Hepatocyte (in vitro differentiated cells): ENCODE results near the gene MFSD6L. TPM values are rescaled to one million over a fixed set of nuclear protein-coding genes. Genes with fewer than 3 reads are reported as not detected.

Source experiments
- DNase-seq: peaks from one replicate; pipeline ENCODE4 v3.0.0-alpha.2; 2016; ENCODE audit warnings: low spot score
- H2AFZ ChIP-seq: fragments of 200-600 bp; sonication (generic); 2 replicates; pipeline ENCODE4 v1.6.0; 2016; ENCODE audit warnings: antibody characterized with exemption, mild to moderate bottlenecking
- H3K27ac ChIP-seq: fragments of 200-600 bp; sonication (generic); 2 replicates; pipeline ENCODE4 v1.5.1; 2016; ENCODE audit warnings: mild to moderate bottlenecking
- H3K27me3 ChIP-seq: fragments of 200-600 bp; sonication (generic); 2 replicates; pipeline ENCODE4 v1.6.1; 2016
- H3K36me3 ChIP-seq: fragments of 200-600 bp; sonication (generic); replicated peaks from 2 replicates; pipeline ENCODE4 v1.5.1; 2016; ENCODE audit warnings: low read depth; ENCODE audit not compliant: insufficient read depth
- H3K4me1 ChIP-seq: fragments of 200-600 bp; sonication (generic); 2 replicates; pipeline ENCODE4 v1.5.1; 2016; ENCODE audit warnings: mild to moderate bottlenecking, moderate library complexity; ENCODE audit not compliant: insufficient read depth
- H3K4me2 ChIP-seq: fragments of 200-600 bp; sonication (generic); 2 replicates; pipeline ENCODE4 v1.6.0; 2016
- H3K4me3 ChIP-seq: fragments of 200-600 bp; sonication (generic); 2 replicates; pipeline ENCODE4 v1.5.1; 2016; ENCODE audit warnings: mild to moderate bottlenecking
- H3K79me2 ChIP-seq: fragments of 200-600 bp; sonication (generic); 2 replicates; pipeline ENCODE4 v1.6.0; 2017; ENCODE audit warnings: mild to moderate bottlenecking
- H3K9me2 ChIP-seq: fragments of 200-600 bp; sonication (generic); replicated peaks from 2 replicates; pipeline ENCODE4 v1.6.0; 2017; ENCODE audit warnings: mild to moderate bottlenecking; ENCODE audit not compliant: insufficient read depth
- H3K9me3 ChIP-seq: fragments of 200-600 bp; sonication (generic); 2 replicates; pipeline ENCODE4 v1.5.1; 2016; ENCODE audit warnings: low read depth, mild to moderate bottlenecking
- H4K20me1 ChIP-seq: fragments of 200-600 bp; sonication (generic); 2 replicates; pipeline ENCODE4 v1.6.0; 2016; ENCODE audit warnings: mild to moderate bottlenecking; ENCODE audit not compliant: insufficient read depth, poor library complexity, severe bottlenecking
- EZH2 ChIP-seq: fragments of 200-600 bp; sonication (generic); IDR thresholded peaks from 2 replicates; pipeline ENCODE4 v1.6.1; 2016; ENCODE audit warnings: antibody characterized with exemption, mild to moderate bottlenecking, borderline replicate concordance
- EZH2phosphoT487 ChIP-seq: fragments of 200-600 bp; sonication (generic); IDR thresholded peaks from one replicate; pipeline ENCODE4 v1.6.1; 2018; ENCODE audit warnings: antibody characterized with exemption, mild to moderate bottlenecking, low read depth, moderate library complexity; ENCODE audit not compliant: unreplicated experiment, severe bottlenecking
- WGBS: methylation state at CpG from one replicate; pipeline ENCODE4 v1.1.6; 2016; ENCODE audit warnings: low lambda C conversion rate; ENCODE audit errors: missing lambda C conversion rate; 5-methylcytosine and 5-hydroxymethylcytosine counted together
- polyA plus RNA-seq: library from polyadenylated mRNA; unstranded; fragments of >200 nt; fragmentation: Nextera tagmentation; extraction: Ambion mirVana; gene quantifications from 2 replicates; pipeline ENCODE4 v1.2.1, GENCODE V29; 2016
- total RNA-seq: library from RNA; depleted of rRNA; stranded (reverse); fragments of >200 nt; gene quantifications from 2 replicates; pipeline ENCODE4 v1.2.3, GENCODE V29; 2014
- TF ChIP-seq, protein P1 (sequence below): fragments of 200-600 bp; sonication (generic); IDR thresholded peaks from 2 replicates; pipeline ENCODE4 v1.5.1; 2016; ENCODE audit warnings: antibody characterized with exemption, mild to moderate bottlenecking; ENCODE audit not compliant: poor library complexity

MFSD6L gene
- total and polyA plus RNA-seq, 2 experiments from 2014 or later = 0.34 to 2.2 TPM

DNA sequence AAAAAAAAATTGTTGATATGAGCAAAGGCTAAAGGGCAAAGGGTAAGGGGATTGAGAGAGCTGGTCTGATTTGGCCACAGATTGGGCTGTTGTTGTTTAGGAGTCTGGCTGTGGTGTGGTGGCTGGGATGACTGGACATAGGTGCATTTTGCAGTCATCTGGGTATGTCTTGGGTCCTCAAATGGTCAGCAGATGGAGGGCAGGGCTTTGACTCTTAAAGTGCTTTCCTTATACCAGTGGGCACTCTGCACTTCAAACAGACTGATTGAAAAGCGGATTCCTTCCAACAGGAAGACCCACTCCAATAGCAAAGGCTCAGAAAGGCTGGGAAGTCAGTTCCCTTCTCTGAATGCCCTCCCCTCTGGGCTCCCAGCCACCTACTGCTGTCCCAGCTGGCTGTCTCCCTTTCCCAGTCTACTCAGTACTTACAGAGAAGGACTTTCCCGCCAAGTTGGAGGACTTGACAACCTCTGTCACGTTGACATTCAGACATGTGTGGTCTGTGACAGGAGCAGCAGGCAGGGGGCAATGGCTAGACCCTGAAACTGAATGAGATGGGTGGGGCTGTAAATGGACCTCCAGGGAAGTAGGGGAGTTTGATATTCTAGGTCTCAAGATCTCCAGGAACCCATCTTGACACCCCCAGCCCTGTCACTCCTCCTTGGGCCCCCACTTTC, 19.6 kb upstream of the MFSD6L start:
- H4K20me1 ChIP-seq = no peaks in the 10 kb centered on the region
- H3K4me1 ChIP-seq = no peaks in the 10 kb centered on the region
- H3K4me3 ChIP-seq = no peak overlapping the region
- TF ChIP-seq, protein P1, sequence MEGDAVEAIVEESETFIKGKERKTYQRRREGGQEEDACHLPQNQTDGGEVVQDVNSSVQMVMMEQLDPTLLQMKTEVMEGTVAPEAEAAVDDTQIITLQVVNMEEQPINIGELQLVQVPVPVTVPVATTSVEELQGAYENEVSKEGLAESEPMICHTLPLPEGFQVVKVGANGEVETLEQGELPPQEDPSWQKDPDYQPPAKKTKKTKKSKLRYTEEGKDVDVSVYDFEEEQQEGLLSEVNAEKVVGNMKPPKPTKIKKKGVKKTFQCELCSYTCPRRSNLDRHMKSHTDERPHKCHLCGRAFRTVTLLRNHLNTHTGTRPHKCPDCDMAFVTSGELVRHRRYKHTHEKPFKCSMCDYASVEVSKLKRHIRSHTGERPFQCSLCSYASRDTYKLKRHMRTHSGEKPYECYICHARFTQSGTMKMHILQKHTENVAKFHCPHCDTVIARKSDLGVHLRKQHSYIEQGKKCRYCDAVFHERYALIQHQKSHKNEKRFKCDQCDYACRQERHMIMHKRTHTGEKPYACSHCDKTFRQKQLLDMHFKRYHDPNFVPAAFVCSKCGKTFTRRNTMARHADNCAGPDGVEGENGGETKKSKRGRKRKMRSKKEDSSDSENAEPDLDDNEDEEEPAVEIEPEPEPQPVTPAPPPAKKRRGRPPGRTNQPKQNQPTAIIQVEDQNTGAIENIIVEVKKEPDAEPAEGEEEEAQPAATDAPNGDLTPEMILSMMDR = no peak
- TF ChIP-seq EZH2 = no peak
- no peak for TF ChIP-seq EZH2phosphoT487
- no peaks in the 10 kb centered on the region for H3K36me3 ChIP-seq
- H3K27me3 ChIP-seq = peaks cover 15% of the 10 kb centered on the region
- H3K9me2 ChIP-seq = no peaks in the 10 kb centered on the region
- no peak for DNase-seq
- no peaks in the 10 kb centered on the region for H3K79me2 ChIP-seq
- H2AFZ ChIP-seq = no peak overlapping the region
- 57% methylated on average over 3 of the region's 3 CpGs for WGBS
- no peak overlapping the region for H3K4me2 ChIP-seq
- H3K9me3 ChIP-seq = no peaks in the 10 kb centered on the region
- no peak overlapping the region for H3K27ac ChIP-seq

DNA sequence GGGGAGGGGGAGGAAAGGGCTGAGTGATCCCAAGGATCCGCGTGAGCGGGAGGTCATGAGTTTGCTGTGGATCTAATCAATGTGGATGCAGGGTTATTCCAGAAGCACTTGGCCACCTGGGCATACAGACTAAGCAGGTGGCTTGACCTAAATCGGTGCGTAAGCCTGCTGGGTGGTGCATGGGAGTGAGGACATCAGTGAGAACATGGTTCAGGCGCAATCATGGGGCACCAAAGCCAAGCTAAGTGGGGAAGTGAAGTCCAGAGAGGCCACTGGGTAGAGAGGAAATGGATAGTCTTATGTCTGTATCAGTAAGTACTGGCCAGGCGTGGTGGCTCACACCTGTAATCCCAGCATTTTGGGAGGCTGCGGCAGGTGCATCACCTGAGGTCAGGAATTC, 18.9 kb upstream of the MFSD6L start:
- Histone ChIP-seq H2AFZ (no peak overlapping the region), H4K20me1 (no peaks in the 10 kb centered on the region), H3K9me2 (no peaks in the 10 kb centered on the region), H3K9me3 (no peaks in the 10 kb centered on the region), H3K4me3 (no peak overlapping the region), H3K36me3 (no peaks in the 10 kb centered on the region), H3K79me2 (no peaks in the 10 kb centered on the region), H3K27ac (no peak overlapping the region), H3K4me2 (no peak overlapping the region), H3K4me1 (no peaks in the 10 kb centered on the region), H3K27me3 (peaks cover 15% of the 10 kb centered on the region)
- DNase-seq = no peak
- 90% methylated on average over 8 of the region's 8 CpGs for WGBS
- TF ChIP-seq, protein P1 = no peak
- TF ChIP-seq EZH2phosphoT487 (no peak), EZH2 (no peak)

DNA sequence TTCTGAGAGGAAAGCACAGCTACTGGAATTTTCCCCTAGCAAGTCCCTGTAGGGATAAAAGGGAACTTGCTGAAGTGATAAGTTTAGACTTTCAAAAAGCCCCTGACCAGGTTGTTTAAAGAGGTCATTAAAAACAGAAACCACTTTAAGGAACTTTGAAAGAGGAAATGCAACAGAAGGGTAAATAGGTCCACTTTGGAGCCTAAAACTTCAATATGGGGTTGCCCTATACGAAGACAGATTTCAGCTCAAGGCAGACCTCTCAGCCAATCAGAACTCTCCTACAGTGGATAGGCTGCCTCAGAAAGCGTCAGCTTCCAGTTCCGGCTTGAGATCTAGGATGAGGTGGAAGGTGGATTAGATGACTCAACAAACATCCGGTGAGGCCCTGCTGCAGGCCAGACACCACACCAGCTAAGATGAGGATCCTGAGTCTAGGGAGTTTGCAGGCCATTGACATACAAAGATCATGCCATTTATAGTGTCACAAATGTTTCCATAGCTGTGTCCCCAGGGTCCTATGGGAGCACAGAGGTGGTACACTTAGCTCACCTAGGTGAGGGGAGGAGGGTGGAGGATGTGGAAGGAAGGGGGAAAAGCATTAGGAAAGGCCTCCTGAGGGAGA, 7.9 kb upstream of the MFSD6L start:
- TF ChIP-seq EZH2 = no peak
- TF ChIP-seq EZH2phosphoT487 = no peak
- TF ChIP-seq, protein P1 = no peak

More for the DNA sequence above, 7.9 kb upstream of the MFSD6L start:
- Histone ChIP-seq H3K9me3 (peaks cover 6% of the 10 kb centered on the region), H3K4me3 (no peak overlapping the region), H2AFZ (no peak overlapping the region), H3K9me2 (no peaks in the 10 kb centered on the region), H3K27ac (no peak overlapping the region), H3K27me3 (no peaks in the 10 kb centered on the region), H3K4me1 (no peaks in the 10 kb centered on the region), H4K20me1 (no peaks in the 10 kb centered on the region), H3K79me2 (no peaks in the 10 kb centered on the region), H3K36me3 (no peaks in the 10 kb centered on the region), H3K4me2 (no peak overlapping the region)
- DNase-seq = no peak
- 74% methylated on average over 4 of the region's 4 CpGs for WGBS
